Left lobe of liver (tissue), 2 donors: ENCODE data around the gene TMCC3. TPM values are rescaled to one million over a fixed set of nuclear protein-coding genes. Genes with fewer than 3 reads are reported as not detected.
"Not testable (repeated sequence)": the region's sequence is repeated elsewhere in the genome, so short reads cannot be mapped to it uniquely, and the experiment has no call there.

Source experiments
- ATAC-seq: fragments of 200-7000 bp; cut with Tn5 transposase; one replicate; pipeline ENCODE4 v1.9.1; 2020; ENCODE audit warnings: mild to moderate bottlenecking, moderate library complexity
- DNase-seq: peaks from one replicate; pipeline ENCODE4 v3.0.0-alpha.2; 2020; ENCODE audit warnings: low spot score
- total RNA-seq: library from RNA; stranded (reverse); gene quantifications from one replicate; pipeline ENCODE4 v1.2.1, GENCODE V29; 2021
- donor health status: DM: no; HTN: no; CAD: no; lungs with moderate emphysema.
- donor health status: DM: no; HTN: yes; CAD: no.

Gene TMCC3
- total RNA-seq, result 2.6 TPM

- ATAC-seq, result peak; percentile 82
- peak; percentile 74 for DNase-seq
Measured at GRCh38 chr12:94650143-94651056, at the start of gene TMCC3. TSS of gene TMCC3 (minus strand) at chr12:94650557. CDS start at chr12:94650430, 127 bp downstream.

GRCh38 chr12:94699801-94700200 lies 49.4 kb upstream of the TMCC3 start:
- DNase-seq, result no peak
- ATAC-seq, result peak; percentile 55

- DNase-seq, result no peak
- no peak for ATAC-seq
Measured at GRCh38 chr12:94698578-94698977, 48.2 kb upstream of the TMCC3 start.

GRCh38 chr12:94697631-94698030 lies 47.3 kb upstream of the TMCC3 start:
- ATAC-seq (no peak), DNase-seq (no peak)

- DNase-seq (no peak), ATAC-seq (no peak)
Measured at GRCh38 chr12:94694732-94695131, 44.4 kb upstream of the TMCC3 start.

- DNase-seq, ATAC-seq: not testable (repeated sequence)
Measured at GRCh38 chr12:94692826-94693225, 42.5 kb upstream of the TMCC3 start.

GRCh38 chr12:94690198-94690771 lies 39.9 kb upstream of the TMCC3 start:
- ATAC-seq, result peak; percentile 84
- DNase-seq, result no peak

- DNase-seq (no peak), ATAC-seq (peak; percentile 11)
Measured at GRCh38 chr12:94689646-94690036, 39.3 kb upstream of the TMCC3 start.

GRCh38 chr12:94689002-94689645 lies 38.8 kb upstream of the TMCC3 start:
- ATAC-seq (no peak), DNase-seq (no peak)

- no peak for ATAC-seq
- DNase-seq, result no peak
Measured at GRCh38 chr12:94687891-94688290, 37.5 kb upstream of the TMCC3 start.

GRCh38 chr12:94686834-94687628 lies 36.7 kb upstream of the TMCC3 start:
- ATAC-seq (no peak), DNase-seq (no peak)

GRCh38 chr12:94684416-94685142 lies 34.2 kb upstream of the TMCC3 start:
- ATAC-seq, result no peak
- DNase-seq, result no peak

GRCh38 chr12:94679554-94680195 lies 29.3 kb upstream of the TMCC3 start:
- DNase-seq, result no peak
- no peak for ATAC-seq

- ATAC-seq (no peak), DNase-seq (no peak)
Measured at GRCh38 chr12:94678849-94679248, 28.5 kb upstream of the TMCC3 start.

GRCh38 chr12:94678379-94678778 lies 28.0 kb upstream of the TMCC3 start:
- ATAC-seq, result no peak
- no peak for DNase-seq

GRCh38 chr12:94677778-94678177 lies 27.4 kb upstream of the TMCC3 start:
- DNase-seq (no peak), ATAC-seq (no peak)

- DNase-seq (no peak), ATAC-seq (no peak)
Measured at GRCh38 chr12:94676922-94677321, 26.6 kb upstream of the TMCC3 start.

GRCh38 chr12:94676031-94676641 lies 25.8 kb upstream of the TMCC3 start:
- ATAC-seq, result peak; percentile 68
- DNase-seq, result no peak

- ATAC-seq (peak; percentile 53), DNase-seq (no peak)
Measured at GRCh38 chr12:94674835-94675234, 24.5 kb upstream of the TMCC3 start.
